G401 (cell line): Measurements from ENCODE around the gene TANGO6. TPM values are rescaled to one million over a fixed set of nuclear protein-coding genes. Genes with fewer than 3 reads are reported as not detected.

Experiments used
- DNase-seq: peaks from one replicate; pipeline ENCODE4 v3.0.0-alpha.2; 2015; ENCODE audit warnings: low spot score
- in situ Hi-C: cut with HindIII; loops from 2 replicates; pipeline ENCODE4 v1.10.0; 2016; ENCODE audit warnings: low sequenced_read_pairs, mixed read lengths
- total RNA-seq: library from RNA; depleted of rRNA; stranded (reverse); fragments of >200 nt; shearing (Covaris generic); gene quantifications from 2 replicates; pipeline ENCODE4 v1.2.3, GENCODE V29; 2014

Gene TANGO6
- total RNA-seq, 1 experiment from 2014 or later = 31.5 TPM

- in situ Hi-C loops = no loop called here
- no peak for DNase-seq
These were observed 227.7 kb downstream of the TANGO6 start for GRCh38 chr16:69071036-69071435.

GRCh38 chr16:69072640-69072974, 229.3 kb downstream of the TANGO6 start:
- no peak for DNase-seq
- in situ Hi-C loops = no loop called here

- no peak for DNase-seq
- in situ Hi-C loops = no loop called here
These were observed 229.9 kb downstream of the TANGO6 start for GRCh38 chr16:69073181-69073702.

GRCh38 chr16:69077251-69077650, 233.9 kb downstream of the TANGO6 start:
- in situ Hi-C loops = no loop called here
- DNase-seq = no peak

- DNase-seq = no peak
- in situ Hi-C loops = no loop called here
These were observed 234.7 kb downstream of the TANGO6 start for GRCh38 chr16:69078073-69078472.

GRCh38 chr16:69079697-69080096, 236.4 kb downstream of the TANGO6 start:
- in situ Hi-C loops = no loop called here
- DNase-seq = no peak

- no peak for DNase-seq
- in situ Hi-C loops = no loop called here
These were observed 240.1 kb downstream of the TANGO6 start for GRCh38 chr16:69083306-69083941.

GRCh38 chr16:69084289-69084688, 241.0 kb downstream of the TANGO6 start:
- in situ Hi-C loops = no loop called here
- DNase-seq = no peak

GRCh38 chr16:69085032-69085695, 241.8 kb downstream of the TANGO6 start:
- DNase-seq = no peak
- in situ Hi-C loops = no loop called here

- no peak for DNase-seq
- in situ Hi-C loops = no loop called here
These were observed 243.8 kb downstream of the TANGO6 start for GRCh38 chr16:69087161-69087581.

GRCh38 chr16:69088684-69089083, 245.4 kb downstream of the TANGO6 start:
- in situ Hi-C loops = no loop called here
- DNase-seq = no peak

GRCh38 chr16:69089091-69089910, 246.0 kb downstream of the TANGO6 start:
- no peak for DNase-seq
- in situ Hi-C loops = no loop called here

- in situ Hi-C loops = no loop called here
- no peak for DNase-seq
These were observed 250.6 kb downstream of the TANGO6 start for GRCh38 chr16:69093974-69094373.

GRCh38 chr16:69094501-69094900, 251.2 kb downstream of the TANGO6 start:
- in situ Hi-C loops = no loop called here
- DNase-seq = no peak

- DNase-seq = no peak
- in situ Hi-C loops = no loop called here
These were observed 251.9 kb downstream of the TANGO6 start for GRCh38 chr16:69095193-69095592.

- DNase-seq = no peak
- in situ Hi-C loops = no loop called here
These were observed 256.9 kb downstream of the TANGO6 start for GRCh38 chr16:69100071-69100691.

GRCh38 chr16:69105501-69106361, 262.4 kb downstream of the TANGO6 start, which contains the start of gene HAS3:
Gene HAS3 (plus strand): TSS chr16:69105653. CDS start chr16:69109396, 3,743 bp downstream.
- peak; percentile 53 for DNase-seq
- in situ Hi-C loops = no loop called here

- in situ Hi-C loops = no loop called here
- DNase-seq = no peak
These were observed 263.4 kb downstream of the TANGO6 start for GRCh38 chr16:69106491-69107315.
